Effector memory CD8-positive, alpha-beta T cell (primary cell): ENCODE data around the gene HOXB2.
A peak's percentile ranks its signal among the peaks of the same experiment; 100 is the strongest.

Source experiments
- ATAC-seq: fragments of 150-1000 bp; cut with Tn5 transposase; replicated peaks from 2 replicates; pipeline ENCODE4 v1.10.0; 2021; ENCODE audit warnings: mild to moderate bottlenecking, moderate library complexity
- DNase-seq, 3 experiments: peaks; one replicate each; pipeline ENCODE4 v3.0.0; 2021
- H3K27ac Mint-ChIP-seq, 2 donors: one replicate each; pipeline ENCODE4 v1.8.0; 2022; ENCODE audit warnings: mild to moderate bottlenecking in 2 of 2, mixed read lengths in 2 of 2, moderate library complexity in 2 of 2
- H3K27me3 Mint-ChIP-seq, 2 donors: one replicate each; pipeline ENCODE4 v1.8.0; 2022; ENCODE audit warnings: mixed read lengths in 2 of 2
- H3K36me3 Mint-ChIP-seq: one replicate; pipeline ENCODE4 v1.8.0; 2022; ENCODE audit warnings: mild to moderate bottlenecking, moderate library complexity, mixed read lengths; ENCODE audit not compliant: insufficient read depth
- H3K4me1 Mint-ChIP-seq, 2 donors: one replicate each; pipeline ENCODE4 v1.8.0; 2022; ENCODE audit warnings: low read depth in 2 of 2, mixed read lengths in 2 of 2
- H3K4me3 Mint-ChIP-seq, 2 donors: one replicate each; pipeline ENCODE4 v1.8.0; 2022; ENCODE audit warnings: mild to moderate bottlenecking in 2 of 2, mixed read lengths in 2 of 2, moderate library complexity in 2 of 2
- H3K9me3 Mint-ChIP-seq, 2 donors: one replicate each; pipeline ENCODE4 v1.8.0; 2022; ENCODE audit warnings: mixed read lengths in 2 of 2

Gene HOXB2

DNA sequence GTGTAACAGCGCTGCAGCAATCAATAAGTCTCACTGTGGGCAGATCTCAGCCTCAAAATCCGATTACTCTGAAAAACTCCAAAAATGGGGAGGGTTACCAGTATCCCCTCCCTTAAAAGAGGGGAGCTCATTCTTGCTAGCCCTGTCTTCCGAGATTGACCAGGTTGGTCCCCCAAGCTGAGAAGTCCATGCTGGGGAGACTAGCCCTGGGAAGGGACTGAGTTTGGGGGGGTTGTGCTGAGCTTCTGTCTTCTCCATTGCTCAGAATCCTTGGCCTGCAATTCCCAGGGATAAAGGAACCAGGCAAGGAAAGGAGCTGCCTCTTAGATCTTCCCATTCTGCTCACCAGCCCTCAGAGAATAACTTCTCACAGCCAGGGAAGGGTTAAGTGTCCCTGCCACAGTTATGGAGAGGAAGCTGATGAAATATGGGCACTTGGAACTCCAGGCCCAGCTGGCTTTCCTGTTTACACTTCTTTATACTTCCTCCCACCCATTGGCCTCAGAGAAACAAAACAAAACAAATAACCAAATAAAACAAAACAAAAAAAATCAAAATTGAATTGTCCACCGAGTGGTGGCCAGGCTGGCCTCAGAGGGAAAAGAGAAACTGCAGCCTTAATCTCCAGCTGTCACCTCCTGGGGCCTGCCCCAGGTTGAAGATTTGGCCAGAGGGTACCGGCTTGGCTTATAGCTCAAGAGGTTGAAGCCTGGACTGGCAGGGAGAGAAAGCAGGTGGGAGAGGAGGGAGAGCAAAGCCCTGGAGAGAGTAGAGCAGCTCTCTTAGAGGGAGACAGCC, 42.6 kb upstream of the HOXB2 start:
- Mint-ChIP-seq H3K4me1 (peaks cover 18% of the 10 kb centered on the region in 2 donors), H3K36me3 (peaks cover 7% of the 10 kb centered on the region), H3K4me3 (peak overlapping the region; percentile 29 to 97)

DNA sequence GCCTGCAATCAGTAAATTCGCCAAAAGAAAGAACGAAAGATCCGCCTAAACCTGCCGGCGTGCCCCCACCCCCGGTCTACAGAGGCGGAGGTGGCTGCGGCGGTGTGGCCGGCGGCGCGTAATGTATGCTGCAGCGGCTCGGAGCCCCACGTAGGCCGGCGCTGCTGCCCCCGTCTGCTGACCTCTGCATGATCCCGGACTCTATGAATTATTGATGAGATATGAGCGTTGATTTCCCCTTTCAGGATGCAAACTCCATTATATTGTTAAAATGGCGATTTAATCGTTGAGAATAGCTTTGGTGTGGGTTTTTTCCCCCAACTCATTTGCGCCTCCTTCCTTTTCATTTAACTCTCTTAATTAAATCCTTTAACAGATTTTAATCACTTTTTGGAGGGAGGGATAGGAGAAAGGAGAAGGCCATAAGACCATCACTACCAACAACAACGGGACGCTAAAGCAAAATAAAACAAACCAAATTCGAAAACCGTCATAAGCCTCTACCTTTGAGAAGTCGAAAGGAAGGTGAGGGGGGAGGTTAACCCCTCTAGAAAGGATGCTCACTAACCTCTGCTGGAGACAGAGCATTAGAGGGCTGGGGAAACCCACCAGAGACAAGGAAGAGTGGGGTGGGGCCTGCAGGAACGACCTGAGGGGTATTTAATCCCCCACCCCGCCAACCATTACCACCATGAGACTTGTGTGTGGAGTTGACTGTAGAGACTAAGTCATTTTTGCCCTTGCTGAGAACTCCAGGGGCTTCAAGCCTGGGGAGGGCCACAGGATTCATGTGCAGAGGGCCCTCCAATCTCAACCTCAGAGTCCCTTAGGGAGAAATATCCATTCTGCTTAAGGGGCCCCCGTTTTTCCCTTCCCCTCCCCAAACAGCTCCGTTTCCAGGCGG, 41.7 kb upstream of the HOXB2 start:
- DNase-seq: no peak
- H3K27me3 Mint-ChIP-seq: peaks cover 37 to 79% of the 10 kb centered on the region in 2 donors
- H3K9me3 Mint-ChIP-seq: no peaks in the 10 kb centered on the region
- H3K4me3 Mint-ChIP-seq: peak overlapping the region; percentile 91 to 97
- H3K36me3 Mint-ChIP-seq: peaks cover 7% of the 10 kb centered on the region
- ATAC-seq: peak; percentile 44
- peaks cover 18 to 21% of the 10 kb centered on the region in 2 donors for H3K4me1 Mint-ChIP-seq
- peak overlapping the region; percentile 83 to 90 for H3K27ac Mint-ChIP-seq

More for the DNA sequence above, 42.6 kb upstream of the HOXB2 start:
- Mint-ChIP-seq H3K27ac (no peak overlapping the region), H3K27me3 (peaks cover 36 to 79% of the 10 kb centered on the region in 2 donors), H3K9me3 (no peaks in the 10 kb centered on the region)
- no peak for ATAC-seq
- no peak for DNase-seq

DNA sequence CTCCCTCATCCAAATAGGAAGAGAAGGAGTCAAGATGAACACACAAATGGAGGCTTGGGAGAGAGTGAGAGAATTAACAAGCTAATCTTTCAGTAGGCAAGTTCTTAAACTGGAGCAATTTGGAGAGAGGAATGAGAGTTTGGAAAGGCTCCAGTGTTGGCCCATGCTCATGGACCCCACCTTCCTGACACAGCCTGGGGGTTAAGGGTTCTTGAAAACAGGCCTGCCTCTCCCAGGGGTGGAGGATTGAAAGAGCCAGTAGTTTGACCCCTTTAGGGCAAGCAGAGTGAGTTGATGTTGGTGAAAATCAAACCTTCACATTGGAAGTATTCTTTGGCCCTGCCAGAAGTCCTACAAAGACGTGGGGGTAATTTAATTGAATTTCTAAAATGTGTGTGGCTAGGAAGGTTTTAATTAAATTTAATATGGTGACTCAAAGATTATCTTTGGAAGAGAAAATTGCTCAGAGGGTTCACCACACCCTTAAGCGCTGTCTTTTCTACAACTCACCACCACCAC, 39.4 kb upstream of the HOXB2 start:
- DNase-seq: no peak
- no peaks in the 10 kb centered on the region for H3K9me3 Mint-ChIP-seq
- H3K4me1 Mint-ChIP-seq: peaks cover 18 to 23% of the 10 kb centered on the region in 2 donors
- no peak for ATAC-seq
- H3K27me3 Mint-ChIP-seq: peaks cover 60 to 85% of the 10 kb centered on the region in 2 donors
- H3K4me3 Mint-ChIP-seq: peak overlapping the region; percentile 37 to 91
- H3K36me3 Mint-ChIP-seq: peaks cover 11% of the 10 kb centered on the region
- peak overlapping the region in 1 of 2 donors; percentile 83 for H3K27ac Mint-ChIP-seq

DNA sequence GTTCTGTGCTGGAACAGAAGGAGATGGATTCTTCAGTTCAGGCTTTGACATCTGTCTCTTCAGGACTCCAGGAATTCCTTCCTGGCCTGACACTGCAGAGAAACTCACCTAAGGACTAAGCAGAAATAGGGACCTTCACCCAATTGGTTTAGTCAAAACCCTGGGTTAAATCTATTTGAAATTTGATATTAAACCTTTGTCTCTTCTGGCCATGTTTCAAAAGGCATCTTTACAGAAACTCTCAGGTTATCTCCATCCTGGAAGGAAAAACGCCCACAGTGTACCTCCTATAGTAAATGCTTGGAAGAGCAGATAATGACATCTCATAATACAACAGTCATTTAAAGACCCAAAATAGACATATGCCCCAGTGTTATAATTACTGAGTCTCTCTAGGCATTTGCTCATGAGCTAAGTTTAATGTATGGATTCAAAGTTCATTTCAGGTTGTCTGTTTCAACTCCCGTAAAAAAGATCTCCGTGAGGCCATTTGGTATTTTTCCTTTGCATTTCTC, 38.9 kb upstream of the HOXB2 start:
- Mint-ChIP-seq H3K4me1 (peaks cover 22 to 28% of the 10 kb centered on the region in 2 donors), H3K36me3 (peaks cover 12% of the 10 kb centered on the region), H3K27ac (no peak overlapping the region), H3K9me3 (no peaks in the 10 kb centered on the region), H3K4me3 (peak overlapping the region in 1 of 2 donors; percentile 37), H3K27me3 (peaks cover 65 to 90% of the 10 kb centered on the region in 2 donors)
- no peak for ATAC-seq
- DNase-seq: no peak

DNA sequence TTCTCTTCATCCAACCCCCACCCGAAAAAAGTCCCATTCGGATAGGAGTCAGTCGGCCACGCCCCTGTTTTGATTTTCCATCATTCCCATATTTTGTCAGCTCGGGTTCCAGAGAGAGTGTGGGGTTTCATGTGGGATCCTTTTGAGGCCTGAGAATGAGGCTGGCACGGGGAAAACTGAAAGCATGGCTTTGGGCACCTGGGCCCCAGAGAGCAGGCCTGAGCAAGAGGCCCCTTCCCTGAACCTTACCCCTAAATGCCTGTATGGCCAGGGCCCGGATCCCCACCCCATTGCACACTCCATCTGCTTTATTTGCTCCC, 37.8 kb upstream of the HOXB2 start:
- Mint-ChIP-seq H3K9me3 (no peaks in the 10 kb centered on the region), H3K27ac (no peak overlapping the region)

DNA sequence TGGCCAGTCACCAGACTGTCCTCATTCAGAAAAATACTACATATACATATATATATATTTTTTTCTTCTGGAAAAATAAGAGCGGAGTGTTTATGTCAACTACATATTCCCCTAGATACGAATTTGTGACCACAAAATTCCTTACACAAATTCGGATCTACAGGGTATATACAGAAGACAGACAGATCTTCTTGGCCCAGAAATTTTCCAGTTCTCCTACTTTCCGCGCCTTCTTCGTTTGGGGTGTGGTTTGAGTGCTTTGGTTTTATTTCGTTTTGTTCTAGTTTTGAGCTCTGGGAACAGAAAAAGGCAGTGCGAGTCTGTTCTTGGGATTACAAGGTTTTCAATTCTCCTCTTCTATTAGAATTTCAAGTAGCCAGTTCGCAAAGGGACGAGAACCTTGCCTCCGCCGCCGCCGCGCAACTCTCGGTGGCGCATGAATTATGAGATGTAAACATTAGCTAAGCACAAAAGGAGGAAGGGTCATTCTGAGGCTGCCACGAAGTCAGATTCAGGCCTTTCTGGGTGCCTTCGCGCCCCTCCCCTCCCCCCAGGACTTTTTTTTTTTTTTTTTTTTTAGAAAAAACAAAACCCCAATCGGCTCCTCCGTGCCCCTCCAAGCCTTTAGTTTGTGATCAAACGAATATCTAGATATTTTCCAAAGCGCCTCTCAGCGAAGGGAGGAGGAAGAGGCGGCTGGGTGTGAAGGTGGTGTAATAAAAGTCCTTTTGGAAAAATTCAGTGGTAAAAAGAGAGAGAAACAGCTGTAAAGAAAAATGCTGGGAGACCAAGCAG, 35.0 kb upstream of the HOXB2 start:
- Mint-ChIP-seq H3K27ac (peak overlapping the region in 1 of 2 donors; percentile 92), H3K36me3 (peaks cover 12% of the 10 kb centered on the region), H3K4me1 (peaks cover 16% of the 10 kb centered on the region in 2 donors), H3K4me3 (peak overlapping the region; percentile 90 to 94), H3K27me3 (peaks cover 51 to 64% of the 10 kb centered on the region in 2 donors), H3K9me3 (no peaks in the 10 kb centered on the region)
- ATAC-seq: no peak
- no peak for DNase-seq

More for the DNA sequence above, 37.8 kb upstream of the HOXB2 start:
- ATAC-seq (no peak), DNase-seq (no peak)
- Mint-ChIP-seq H3K4me1 (peaks cover 26 to 30% of the 10 kb centered on the region in 2 donors), H3K4me3 (peak overlapping the region; percentile 53 to 57), H3K36me3 (peaks cover 17% of the 10 kb centered on the region), H3K27me3 (peaks cover 65 to 90% of the 10 kb centered on the region in 2 donors)

DNA sequence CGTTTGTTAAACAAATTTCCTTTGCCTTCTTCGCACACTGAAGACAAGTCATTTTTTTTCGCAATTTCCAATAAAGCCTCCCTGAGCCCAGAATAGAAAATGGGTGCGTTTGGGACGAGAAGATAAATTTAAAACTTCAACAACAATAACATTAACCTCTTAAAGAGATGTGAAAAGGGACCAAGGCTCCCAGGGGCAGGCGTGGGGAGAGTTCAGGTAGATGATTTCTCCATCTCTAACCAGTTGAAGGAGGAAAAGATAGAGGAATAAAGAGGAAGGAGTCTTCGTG, 34.5 kb upstream of the HOXB2 start:
- Mint-ChIP-seq H3K27ac (peak overlapping the region in 1 of 2 donors; percentile 92), H3K27me3 (peaks cover 51 to 59% of the 10 kb centered on the region in 2 donors), H3K9me3 (no peaks in the 10 kb centered on the region), H3K4me3 (peak overlapping the region; percentile 90 to 94), H3K36me3 (peaks cover 12% of the 10 kb centered on the region), H3K4me1 (peaks cover 13 to 15% of the 10 kb centered on the region in 2 donors)
- ATAC-seq (no peak), DNase-seq (no peak)

DNA sequence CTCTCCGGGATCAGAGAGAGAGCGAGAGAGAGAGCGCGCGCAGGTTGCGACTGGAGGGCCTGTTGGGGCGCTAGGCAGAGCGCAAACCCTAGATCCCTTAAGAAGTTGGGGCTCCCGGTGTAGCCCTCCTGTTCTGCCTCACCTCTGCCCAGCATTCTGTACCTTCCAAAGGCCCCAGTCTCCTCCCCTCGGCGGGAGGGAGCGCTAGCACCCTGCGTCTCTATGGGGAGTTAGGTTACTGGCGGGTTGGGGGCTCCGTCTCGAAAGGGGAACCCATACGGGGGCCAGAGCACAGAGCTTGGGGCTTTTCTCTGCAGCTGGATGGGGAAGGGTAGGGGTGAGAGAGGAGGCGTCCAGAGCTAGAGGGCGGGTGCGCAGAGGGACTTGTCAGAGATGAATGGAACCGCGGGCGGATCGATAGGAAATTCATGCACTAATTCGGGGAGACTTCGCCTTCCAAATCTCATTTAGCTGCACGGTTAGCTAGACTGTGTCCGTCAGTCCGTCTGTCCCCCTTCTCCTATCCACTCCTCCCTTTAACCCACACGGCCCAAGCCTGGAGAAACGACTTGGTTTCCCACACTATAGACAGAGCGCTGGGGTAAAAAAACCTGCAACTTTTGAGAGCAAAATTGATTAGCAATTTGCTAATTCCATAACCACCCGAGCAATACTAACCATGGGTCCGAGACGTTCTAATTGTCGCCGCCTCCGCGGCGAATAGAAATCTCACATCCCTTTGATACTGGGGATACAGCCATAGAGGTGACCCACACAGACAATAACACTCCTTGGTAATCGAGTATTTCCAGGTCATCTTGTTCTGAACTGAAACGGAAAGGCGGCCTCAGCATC, 33.9 kb upstream of the HOXB2 start:
- peaks cover 12% of the 10 kb centered on the region for H3K36me3 Mint-ChIP-seq
- H3K4me1 Mint-ChIP-seq: peaks cover 13 to 16% of the 10 kb centered on the region in 2 donors
- peak in 2 of 3 experiments; percentile 25 to 29 for DNase-seq

DNA sequence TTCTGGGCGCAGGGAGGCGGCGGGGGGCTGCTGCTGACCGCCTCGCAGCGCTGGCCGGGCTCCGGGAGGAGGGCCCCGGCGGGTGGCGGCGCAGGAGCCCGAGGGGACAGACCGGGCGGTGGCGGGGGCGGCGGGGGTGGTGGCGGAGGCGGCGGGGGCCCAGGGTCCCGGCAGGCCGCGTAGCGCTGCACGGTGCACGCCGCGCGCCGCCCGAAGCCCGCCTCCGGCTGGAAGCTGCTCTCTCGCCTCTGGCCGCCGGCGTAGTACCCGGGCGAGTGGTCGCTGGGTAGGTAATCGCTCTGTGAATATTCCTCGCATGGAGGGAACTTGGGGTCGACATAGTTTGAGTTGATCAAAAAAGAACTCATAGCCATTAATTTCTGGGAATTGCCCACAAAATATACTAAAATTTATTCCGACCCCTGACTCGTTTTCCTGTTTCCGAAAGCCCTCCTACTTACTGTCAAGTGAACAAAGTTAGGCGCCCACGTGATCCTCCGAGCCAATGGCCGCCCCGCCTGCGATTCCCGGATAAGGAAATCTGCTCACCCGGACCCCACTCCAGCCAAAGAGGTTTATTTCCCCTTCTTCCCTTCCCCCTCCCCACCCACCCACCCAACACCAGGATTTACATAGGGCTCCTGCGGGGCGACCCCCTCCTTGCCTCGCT, 33.2 kb upstream of the HOXB2 start, which contains the start of gene HOXB4:
Gene HOXB4, minus strand, starts transcription at position 405 of the 670 bp plus-strand sequence. Its CDS starts 31 bp downstream, at position 374.
- Mint-ChIP-seq H3K36me3 (peaks cover 12% of the 10 kb centered on the region), H3K27ac (peak within 1 kb of the TSS; percentile 86 to 92), H3K9me3 (no peaks in the 10 kb centered on the region), H3K4me1 (peaks cover 13 to 20% of the 10 kb centered on the region in 2 donors), H3K27me3 (peaks cover 39 to 45% of the 10 kb centered on the region in 2 donors), H3K4me3 (peak within 1 kb of the TSS; percentile 90 to 94)
- ATAC-seq: peak; percentile 87
- DNase-seq: peak; percentile 52 to 64 (median 55)

More for the DNA sequence above, 33.9 kb upstream of the HOXB2 start:
- peak; percentile 61 for ATAC-seq
- peak overlapping the region; percentile 90 to 94 for H3K4me3 Mint-ChIP-seq
- peak overlapping the region; percentile 86 to 92 for H3K27ac Mint-ChIP-seq
- no peaks in the 10 kb centered on the region for H3K9me3 Mint-ChIP-seq
- peaks cover 47 to 53% of the 10 kb centered on the region in 2 donors for H3K27me3 Mint-ChIP-seq

DNA sequence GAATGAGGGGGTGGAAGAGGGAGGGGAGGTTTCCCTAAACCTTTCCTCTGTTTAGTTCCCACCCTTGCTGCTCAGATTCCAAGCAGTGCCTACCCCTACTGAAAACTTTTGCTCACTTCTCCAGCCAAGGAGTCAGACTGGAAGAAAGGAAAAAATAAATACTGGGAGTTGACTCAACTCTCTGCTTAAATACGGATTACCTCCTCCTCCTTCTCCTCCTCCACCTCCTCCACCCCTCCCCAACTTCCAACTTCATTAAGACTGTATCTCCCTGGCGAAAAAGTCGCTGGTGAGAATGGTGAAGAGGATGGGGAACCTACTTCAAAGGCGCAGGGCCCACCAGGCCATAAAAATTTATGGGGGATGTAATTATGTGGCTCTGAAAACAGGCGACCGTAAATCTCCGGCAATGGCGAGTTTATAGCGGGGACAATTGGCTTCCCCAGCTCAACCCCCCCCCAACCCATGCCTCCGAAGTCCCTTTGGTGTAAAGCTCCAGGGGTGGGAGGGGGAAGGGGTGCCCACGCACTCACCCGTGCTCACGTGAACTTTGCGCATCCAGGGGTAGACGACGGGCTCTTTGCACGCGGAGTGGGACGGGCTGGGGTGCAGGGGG, 32.5 kb upstream of the HOXB2 start:
- no peak for DNase-seq
- Mint-ChIP-seq H3K4me1 (peaks cover 13 to 20% of the 10 kb centered on the region in 2 donors), H3K27ac (peak overlapping the region; percentile 53 to 92), H3K27me3 (peaks cover 33 to 39% of the 10 kb centered on the region in 2 donors), H3K4me3 (peak overlapping the region; percentile 90 to 94), H3K9me3 (no peaks in the 10 kb centered on the region), H3K36me3 (peaks cover 9% of the 10 kb centered on the region)
- ATAC-seq: peak; percentile 22
